Activated CD8-positive, alpha-beta memory T cell treated with anti-CD3 and anti-CD28 coated beads, Interleukin-2, amount 50 U/mL, for 4 hours (primary cell): ENCODE data around the gene TTLL11.

Source experiments
- DNase-seq: peaks from one replicate; pipeline ENCODE4 v3.0.0-alpha.2; 2020

The TTLL11 gene

GRCh38 chr9:122092611-122093506 lies at the start of gene TTLL11:
TSS of gene TTLL11 (minus strand) at chr9:122093308. CDS start at chr9:122093148, 160 bp downstream.
- DNase-seq, result peak; percentile 96

DNA sequence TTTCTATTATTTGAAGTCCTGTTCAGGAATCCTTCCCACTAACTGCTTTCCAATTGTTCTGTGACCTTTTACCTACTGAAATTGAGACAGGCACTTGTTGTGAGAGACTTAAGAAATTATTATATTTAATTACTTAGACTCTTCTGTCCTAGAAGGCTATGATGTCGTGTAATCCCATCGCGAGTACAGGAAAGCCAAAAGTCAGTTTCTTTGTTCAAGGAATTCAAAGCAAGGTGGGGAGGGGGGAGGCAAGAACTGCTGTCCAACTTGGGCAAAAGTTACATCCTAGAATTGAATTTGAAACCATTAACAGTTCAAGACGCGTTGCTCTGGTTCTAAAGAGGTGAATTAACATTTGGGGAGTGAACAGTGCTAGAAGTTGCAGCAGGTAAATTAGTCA lies 48.6 kb upstream of the TTLL11 start:
- no peak for DNase-seq

- DNase-seq, result no peak
Measured at GRCh38 chr9:122140368-122141193, 47.5 kb upstream of the TTLL11 start.

GRCh38 chr9:122138560-122139268 lies 45.6 kb upstream of the TTLL11 start:
- no peak for DNase-seq

DNA sequence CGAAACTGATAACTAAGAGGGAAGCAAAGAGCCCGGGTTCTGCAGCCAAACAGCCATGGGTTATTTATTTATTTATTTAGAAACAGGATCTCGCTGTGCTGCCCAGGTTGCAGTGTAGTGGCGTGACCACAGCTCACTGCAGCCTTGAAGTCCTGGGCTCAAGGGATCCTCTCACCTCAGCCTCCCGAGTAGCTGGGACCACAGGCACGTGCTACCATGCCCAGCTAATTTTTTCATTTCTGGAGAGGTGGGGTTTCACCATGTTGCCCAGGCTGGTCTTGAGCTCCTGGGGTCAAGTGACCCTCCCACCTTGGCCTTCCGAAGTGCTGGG lies 42.4 kb upstream of the TTLL11 start:
- no peak for DNase-seq

DNA sequence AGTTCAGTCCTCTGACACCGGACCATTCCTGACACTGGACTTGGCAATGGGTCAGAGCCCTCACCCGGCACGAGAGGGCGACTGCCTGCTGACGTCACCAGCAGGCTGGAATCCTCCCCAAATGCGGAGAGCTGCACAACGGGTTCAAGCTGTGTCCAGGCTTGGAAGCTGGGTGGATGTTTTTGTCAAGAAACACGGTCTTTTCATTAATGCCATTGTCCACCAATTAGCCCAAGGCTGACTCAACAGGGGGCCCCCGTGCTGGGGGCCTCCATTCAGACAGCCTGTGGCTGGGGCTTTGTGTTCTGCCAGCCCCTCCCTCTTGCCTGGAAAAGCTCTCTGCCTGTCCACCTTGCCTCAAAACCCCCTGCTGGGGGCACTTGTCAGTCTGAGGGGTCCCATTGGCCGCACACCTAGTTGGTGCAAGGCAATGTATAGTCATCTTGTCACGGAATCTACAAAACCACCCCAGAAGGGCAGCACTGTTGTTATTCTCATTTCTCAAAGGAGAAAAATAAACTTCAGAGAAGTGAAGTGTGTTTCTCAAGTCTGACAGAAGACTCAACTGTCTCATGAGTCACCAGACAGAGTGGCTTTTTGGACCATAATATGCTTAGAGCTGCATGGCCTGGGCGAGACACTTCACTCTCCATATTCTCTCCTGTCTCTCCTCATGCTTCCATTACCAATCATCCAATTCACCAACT lies 41.9 kb upstream of the TTLL11 start:
- DNase-seq, result no peak

- DNase-seq, result no peak
Measured at GRCh38 chr9:122133984-122134535, 41.0 kb upstream of the TTLL11 start.

DNA sequence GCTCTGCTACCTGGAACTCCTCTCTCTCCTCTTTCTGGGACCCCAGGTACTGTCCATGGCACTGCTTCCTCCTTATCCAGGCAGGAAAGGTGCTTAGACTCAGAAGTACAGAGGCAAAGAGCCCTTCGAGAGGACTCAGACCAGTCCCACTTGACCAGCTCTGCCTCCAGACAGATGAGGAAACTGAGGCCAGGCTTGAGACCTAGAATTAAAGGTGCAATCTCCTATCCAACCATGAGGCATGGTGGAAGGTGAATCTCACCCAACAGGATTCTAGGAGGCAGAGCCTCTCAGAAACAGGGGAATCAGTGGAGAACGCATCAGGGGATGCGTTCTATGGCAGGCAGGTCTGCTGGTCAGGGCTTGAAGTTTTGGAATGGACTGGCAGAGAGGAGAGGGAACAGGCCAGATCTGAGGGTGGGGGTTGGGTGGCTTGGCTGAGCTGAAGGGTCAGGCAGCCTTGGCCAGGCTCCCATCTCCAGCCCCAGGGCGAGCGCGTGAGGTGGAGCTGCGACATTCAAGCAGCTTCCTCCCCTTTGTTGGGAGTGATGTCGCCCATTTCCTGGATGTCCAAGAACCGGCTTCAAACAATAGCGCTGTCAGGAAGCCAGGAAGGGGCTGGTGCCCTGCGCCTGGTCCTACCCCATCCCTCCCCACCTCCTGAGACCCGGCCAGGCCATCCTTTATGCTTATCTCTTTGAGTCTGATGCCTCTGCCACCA lies 40.3 kb upstream of the TTLL11 start:
- no peak for DNase-seq

- DNase-seq, result no peak
Measured at GRCh38 chr9:122132539-122132938, 39.4 kb upstream of the TTLL11 start.

DNA sequence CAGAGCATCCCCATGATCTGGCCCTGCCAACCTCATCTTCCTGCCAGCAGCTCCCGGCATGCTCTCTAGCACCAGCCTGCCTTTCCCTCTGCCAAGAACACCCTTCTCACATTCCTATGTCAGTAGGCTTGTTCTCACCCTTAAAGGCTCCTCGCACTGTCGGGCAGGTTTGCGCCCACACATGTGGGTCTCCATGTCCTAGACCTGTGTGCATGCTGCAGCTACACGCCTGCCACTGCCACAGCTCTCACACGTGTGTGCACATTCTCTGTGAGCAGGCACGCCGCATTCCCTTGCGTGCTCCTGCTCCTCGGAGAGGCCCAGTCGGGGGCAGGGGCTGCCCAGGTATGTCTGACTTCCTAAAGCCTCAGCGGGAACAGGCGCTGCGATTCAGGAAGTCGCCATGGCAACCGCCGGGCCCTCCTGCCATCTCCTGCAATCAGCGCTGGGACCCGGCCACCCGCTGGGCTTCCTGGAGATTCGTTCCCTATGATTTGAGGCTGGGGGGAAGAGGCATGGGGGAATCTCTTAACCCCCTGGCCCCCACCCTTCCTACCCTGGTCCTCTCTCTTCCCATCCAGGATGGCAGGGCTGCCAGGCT lies 38.4 kb upstream of the TTLL11 start:
- DNase-seq, result no peak

DNA sequence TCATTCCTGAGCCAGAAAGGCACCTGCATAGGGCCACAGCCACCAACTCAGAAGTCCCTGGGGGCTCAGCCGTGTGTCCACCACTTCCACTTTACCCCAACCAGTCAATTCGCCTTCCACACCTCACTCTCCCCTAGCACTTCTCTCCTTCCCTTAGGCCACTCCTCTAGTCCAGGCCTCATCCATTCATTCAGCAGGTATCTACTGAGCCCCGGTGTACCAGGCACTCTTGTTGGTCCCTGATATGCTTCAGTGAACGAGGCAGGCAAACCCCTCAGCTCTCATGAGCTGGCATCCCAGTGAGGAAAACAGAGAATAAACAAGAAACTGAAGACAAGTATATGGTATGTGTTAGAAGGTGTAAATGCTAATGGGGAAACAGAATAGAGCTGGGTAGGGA lies 37.7 kb upstream of the TTLL11 start:
- DNase-seq, result no peak

- no peak for DNase-seq
Measured at GRCh38 chr9:122129969-122130368, 36.9 kb upstream of the TTLL11 start.

GRCh38 chr9:122128969-122129343 lies 35.8 kb upstream of the TTLL11 start:
- DNase-seq, result no peak

DNA sequence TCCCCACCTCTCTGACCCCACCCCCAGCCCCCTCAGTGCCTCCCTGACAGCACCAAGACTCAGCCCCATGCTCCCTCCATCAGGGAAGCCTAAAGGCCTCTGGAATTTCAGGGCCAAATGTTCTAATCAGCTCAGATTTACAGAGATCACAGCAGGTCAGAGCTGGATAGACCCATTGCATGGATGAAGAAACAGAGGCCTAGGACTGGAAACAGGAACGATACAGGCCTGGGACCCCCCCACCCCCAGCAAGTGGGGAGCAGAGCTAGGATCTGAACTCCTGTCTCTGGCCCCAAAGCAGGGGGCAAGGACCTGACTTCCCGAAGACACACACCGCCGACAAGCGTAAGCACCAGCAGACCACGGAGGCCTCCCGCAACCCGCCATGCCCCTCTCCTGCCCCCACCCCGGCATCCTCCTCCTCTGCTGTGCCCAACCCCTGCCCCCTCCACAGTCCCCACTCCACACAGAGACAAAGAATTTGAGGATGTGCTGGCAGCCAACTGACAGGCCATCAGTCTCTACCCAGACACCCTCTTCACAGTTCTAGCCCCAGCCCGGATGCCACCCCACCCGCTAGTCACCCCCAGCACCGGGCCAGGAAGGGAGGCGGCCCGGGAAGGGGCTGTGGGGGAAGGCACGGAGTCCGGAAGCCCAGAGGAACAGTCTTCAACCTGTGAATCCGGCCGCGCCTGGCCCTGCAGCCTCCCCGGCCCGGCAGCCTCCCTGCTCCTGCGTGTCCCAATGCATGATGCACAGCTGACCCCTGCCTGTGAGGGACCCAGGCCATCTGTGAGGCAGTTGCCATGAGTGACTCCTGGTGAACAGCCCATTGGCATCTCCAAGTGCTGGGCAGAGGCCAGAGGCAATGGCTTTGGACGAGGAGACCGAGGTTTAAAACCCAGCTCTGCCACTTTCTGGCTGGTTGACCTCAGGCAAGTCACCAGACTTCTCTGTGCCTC lies 35.2 kb upstream of the TTLL11 start:
- no peak for DNase-seq

DNA sequence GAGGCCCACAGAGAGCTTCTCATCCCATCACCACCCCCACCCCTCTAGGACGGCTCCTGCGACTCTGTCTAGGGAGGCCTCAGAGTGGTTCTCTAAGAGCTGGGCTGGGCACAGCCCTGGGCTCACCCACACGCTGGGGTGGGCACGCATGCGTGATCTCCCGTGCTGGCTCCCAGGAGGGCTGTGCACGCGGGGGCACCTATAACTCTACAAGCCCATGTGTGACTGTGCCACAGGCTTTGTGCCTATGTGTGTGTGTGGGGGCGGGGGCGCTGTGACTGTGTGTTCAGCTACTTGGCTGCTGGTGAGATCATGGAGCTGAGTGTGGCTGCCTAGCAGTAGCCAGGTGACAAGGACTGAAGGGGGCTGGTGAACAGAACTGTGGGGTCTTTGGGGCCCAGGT lies 34.3 kb upstream of the TTLL11 start:
- DNase-seq, result no peak

DNA sequence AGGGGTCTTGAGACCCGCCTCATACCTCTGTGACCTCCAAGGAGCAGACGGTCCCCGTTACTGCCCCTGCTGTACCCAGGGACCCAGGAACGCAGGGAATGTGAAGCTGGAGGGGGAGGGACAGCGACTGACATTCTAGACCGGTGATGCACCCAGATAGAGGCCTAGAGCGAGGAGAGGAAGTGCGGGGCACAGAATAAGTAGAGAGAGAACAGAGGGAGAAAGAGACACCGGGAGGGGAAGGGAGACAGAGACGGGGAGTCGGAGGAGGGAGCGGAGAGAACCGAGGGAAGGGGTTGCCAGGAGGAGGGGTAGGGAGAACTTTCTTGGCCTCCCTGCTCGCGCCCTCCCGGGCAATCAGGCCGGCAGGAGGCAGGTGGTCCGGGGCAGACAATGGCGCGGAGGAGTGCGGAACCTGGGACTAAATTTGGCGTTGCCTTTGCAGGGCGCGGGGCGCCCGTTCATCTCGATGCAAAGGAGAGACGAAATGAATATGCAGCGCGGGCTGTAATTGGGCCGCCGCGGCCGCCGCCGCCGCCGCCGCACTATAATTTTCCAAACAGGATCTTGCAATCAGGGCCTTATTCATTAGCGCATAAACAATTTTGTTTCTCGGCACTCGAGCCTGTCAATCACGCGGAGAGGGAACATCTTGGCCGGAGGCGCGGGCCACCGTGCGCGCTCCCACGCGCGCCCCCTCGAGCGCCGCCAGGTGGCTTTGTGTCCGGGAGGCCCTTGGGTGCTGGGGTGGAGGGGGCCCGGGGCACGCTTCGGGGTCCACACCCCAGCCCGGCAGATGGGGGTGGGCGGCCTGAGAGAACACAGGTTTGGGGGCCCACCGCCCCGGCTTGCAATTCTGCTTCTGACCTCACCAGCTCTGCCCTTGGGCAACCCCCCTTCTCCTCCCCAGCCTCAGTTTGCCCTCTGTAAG lies 33.5 kb upstream of the TTLL11 start:
- DNase-seq, result no peak

- DNase-seq, result no peak
Measured at GRCh38 chr9:122125509-122126330, 32.6 kb upstream of the TTLL11 start.

- peak; percentile 81 for DNase-seq
Measured at GRCh38 chr9:122125158-122125508, 32.0 kb upstream of the TTLL11 start.
